Measurements from ENCODE around the gene NGDN.
"Not testable (repeated sequence)": the region's sequence is repeated elsewhere in the genome, so short reads cannot be mapped to it uniquely, and the experiment has no call there.

Gene NGDN, protein sequence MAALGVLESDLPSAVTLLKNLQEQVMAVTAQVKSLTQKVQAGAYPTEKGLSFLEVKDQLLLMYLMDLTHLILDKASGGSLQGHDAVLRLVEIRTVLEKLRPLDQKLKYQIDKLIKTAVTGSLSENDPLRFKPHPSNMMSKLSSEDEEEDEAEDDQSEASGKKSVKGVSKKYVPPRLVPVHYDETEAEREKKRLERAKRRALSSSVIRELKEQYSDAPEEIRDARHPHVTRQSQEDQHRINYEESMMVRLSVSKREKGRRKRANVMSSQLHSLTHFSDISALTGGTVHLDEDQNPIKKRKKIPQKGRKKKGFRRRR

DNA sequence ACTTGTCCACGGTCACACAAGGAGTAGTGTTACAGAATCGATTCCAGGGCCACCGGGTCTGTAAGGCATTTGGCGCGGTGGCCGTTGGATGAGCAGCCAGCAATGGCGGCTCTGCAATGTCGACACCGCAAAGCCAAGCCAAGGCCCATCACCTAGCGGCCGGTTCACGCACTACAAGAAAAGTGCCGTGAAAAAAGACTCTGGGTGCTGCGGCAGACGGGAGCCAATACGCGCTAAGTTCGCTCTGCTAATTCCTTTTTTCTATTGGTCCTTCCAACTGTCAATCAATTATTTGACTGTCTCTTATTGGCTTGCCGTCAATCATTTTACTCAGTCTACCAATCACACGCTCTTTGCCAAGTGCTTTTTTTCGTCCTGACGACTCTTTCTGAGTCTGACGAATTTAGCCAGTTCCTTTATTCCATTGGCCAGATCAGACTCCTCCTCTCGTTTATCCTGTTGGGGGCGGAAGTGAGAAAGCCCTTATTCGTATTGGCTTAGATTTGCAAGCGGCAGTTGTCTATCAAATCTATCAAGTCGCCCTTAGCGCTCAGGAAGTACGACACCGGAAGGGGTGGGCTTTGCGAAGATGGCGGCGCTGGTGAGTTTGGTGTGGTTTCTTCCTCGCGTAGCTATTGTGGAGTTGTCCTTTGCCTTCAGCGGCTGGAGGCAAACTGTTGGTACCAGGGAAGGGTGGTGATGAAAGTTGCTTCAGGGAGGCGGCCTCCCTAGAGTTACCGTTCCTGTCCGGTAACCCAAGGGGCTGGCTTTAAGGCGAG is at the start of gene NGDN:
TSS of gene NGDN (plus strand) at position 577 of the 779 bp plus-strand sequence. CDS start at position 590, 13 bp downstream.
- TF ChIP-seq FOXA1 (IDR thresholded peaks at IDR 0.05) (no peak), ZNF384 (IDR thresholded peaks at IDR 0.05) (peak; percentile 92), HDGF (IDR thresholded peaks at IDR 0.05; ENCODE audit: borderline replicate concordance) (no peak), L3MBTL2 (conservative IDR thresholded peaks at IDR 0.05) (no peak; the same call in none of the 2 replicates), CTBP1 (IDR thresholded peaks at IDR 0.05; ENCODE audit: borderline replicate concordance) (no peak), FOXM1 (IDR thresholded peaks at IDR 0.05; ENCODE audit: borderline replicate concordance) (no peak), TARDBP (IDR thresholded peaks at IDR 0.05) (no peak), SUZ12 (IDR thresholded peaks at IDR 0.05) (no peak), FOXK2 (IDR thresholded peaks at IDR 0.05) (no peak), LEF1 (IDR thresholded peaks at IDR 0.05; ENCODE audit: borderline replicate concordance) (no peak), NFRKB (IDR thresholded peaks at IDR 0.05) (peak; percentile 68), BHLHE40 (IDR thresholded peaks at IDR 0.05; ENCODE audit: borderline replicate concordance) (no peak), ELF4 (IDR thresholded peaks at IDR 0.05) (peak; percentile 52), ARNT (IDR thresholded peaks at IDR 0.05) (no peak), SP1 (IDR thresholded peaks at IDR 0.05) (no peak)
- TF ChIP-seq, protein P1, sequence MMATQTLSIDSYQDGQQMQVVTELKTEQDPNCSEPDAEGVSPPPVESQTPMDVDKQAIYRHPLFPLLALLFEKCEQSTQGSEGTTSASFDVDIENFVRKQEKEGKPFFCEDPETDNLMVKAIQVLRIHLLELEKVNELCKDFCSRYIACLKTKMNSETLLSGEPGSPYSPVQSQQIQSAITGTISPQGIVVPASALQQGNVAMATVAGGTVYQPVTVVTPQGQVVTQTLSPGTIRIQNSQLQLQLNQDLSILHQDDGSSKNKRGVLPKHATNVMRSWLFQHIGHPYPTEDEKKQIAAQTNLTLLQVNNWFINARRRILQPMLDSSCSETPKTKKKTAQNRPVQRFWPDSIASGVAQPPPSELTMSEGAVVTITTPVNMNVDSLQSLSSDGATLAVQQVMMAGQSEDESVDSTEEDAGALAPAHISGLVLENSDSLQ (IDR thresholded peaks at IDR 0.05), result peak; percentile 100
- DNase-seq (ENCODE audit: extremely low spot score), result peak; percentile 94
- ChIA-PET CTCF (no interaction called here), POLR2A (interaction anchor here (0.6 to 1.1 kb wide), 3 partner anchors 13 to 95 kb away, joined by 3 to 4 read pairs (median 3); partner anchors contain the start of gene ZFHX2)

DNA sequence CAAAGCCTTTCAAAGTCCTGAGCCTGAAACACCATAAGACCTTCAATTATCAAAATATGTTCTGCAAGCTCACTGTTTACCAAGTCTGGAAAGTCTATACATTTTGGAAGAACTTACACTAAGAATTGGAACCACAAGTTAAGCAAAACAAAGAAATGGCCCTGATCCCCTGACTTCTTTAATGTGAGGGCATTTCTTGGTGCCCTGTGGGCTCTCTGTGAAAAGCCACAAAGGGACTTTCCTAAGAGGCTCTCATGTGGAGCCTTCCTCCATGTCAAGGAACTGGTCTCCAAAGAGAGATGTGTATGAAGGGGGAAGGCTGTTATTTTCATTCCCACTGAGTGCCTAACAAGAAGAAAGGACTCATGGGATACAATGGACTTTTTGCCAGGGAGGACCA is 47.9 kb upstream of the NGDN start:
- ChIA-PET CTCF (no interaction called here), POLR2A (no interaction called here)
- TF ChIP-seq, protein P1 (IDR thresholded peaks at IDR 0.05), result no peak
- TF ChIP-seq ZNF384 (IDR thresholded peaks at IDR 0.05) (no peak), SP1 (IDR thresholded peaks at IDR 0.05) (no peak), SUZ12 (IDR thresholded peaks at IDR 0.05) (no peak), L3MBTL2 (conservative IDR thresholded peaks at IDR 0.05) (no peak), FOXA1 (IDR thresholded peaks at IDR 0.05) (no peak), HDGF (IDR thresholded peaks at IDR 0.05; ENCODE audit: borderline replicate concordance) (no peak), FOXK2 (IDR thresholded peaks at IDR 0.05) (no peak), BHLHE40 (IDR thresholded peaks at IDR 0.05; ENCODE audit: borderline replicate concordance) (no peak), ELF4 (IDR thresholded peaks at IDR 0.05) (no peak), ARNT (IDR thresholded peaks at IDR 0.05) (no peak), TARDBP (IDR thresholded peaks at IDR 0.05) (no peak)
- DNase-seq (ENCODE audit: extremely low spot score), result no peak

DNA sequence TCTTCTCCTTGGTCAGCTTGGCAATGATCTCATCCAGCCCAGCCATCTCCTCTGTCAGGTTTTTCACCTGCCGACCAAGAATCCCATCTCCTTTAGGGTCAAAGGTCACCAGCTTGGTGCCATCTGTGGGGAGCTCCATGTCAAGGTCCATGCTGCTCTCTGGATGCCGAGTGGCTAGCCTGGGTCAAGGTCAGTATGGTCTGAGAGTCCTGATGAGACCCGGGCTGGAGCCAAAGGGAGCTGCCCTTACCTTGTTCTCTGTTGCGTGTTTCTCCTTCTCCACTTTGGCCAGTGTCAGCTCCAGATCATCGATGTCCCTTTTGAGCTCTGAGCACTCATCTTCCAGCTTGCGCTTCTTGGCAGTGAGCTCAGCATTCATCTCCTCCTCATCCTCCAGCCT is 45.8 kb upstream of the NGDN start:
- ChIA-PET POLR2A (interaction anchor here (1.5 kb wide), 1 partner anchor 103 kb away, joined by 3 read pairs; no protein-coding TSS in a partner anchor), CTCF (no interaction called here)
- no peak for DNase-seq (ENCODE audit: extremely low spot score)
- TF ChIP-seq CTBP1 (IDR thresholded peaks at IDR 0.05; ENCODE audit: borderline replicate concordance) (no peak), L3MBTL2 (conservative IDR thresholded peaks at IDR 0.05) (no peak), LEF1 (IDR thresholded peaks at IDR 0.05; ENCODE audit: borderline replicate concordance) (no peak), FOXM1 (IDR thresholded peaks at IDR 0.05; ENCODE audit: borderline replicate concordance) (no peak), ZNF384 (IDR thresholded peaks at IDR 0.05) (no peak), FOXK2 (IDR thresholded peaks at IDR 0.05) (no peak), BHLHE40 (IDR thresholded peaks at IDR 0.05; ENCODE audit: borderline replicate concordance) (no peak)
- TF ChIP-seq, protein P1 (IDR thresholded peaks at IDR 0.05), result no peak

DNA sequence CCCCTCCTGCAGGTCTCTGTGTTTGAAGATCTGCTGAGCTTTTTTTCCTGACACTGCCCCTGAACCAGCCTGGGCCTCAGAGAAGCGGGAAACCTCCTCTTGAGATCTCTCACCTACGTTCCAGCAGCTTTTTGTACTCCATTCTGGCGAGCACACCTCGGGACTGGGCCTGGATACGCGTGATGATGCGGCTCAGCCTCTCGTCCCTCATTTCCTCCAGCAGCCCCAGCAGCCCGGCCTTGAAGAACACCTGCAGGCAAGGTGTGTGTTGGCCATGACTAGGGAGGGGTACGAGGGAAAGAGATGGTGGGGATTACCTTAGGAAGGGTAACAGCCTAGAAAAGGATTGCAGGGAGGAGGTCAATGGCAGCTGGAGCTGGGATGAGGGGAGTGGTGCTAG is 44.3 kb upstream of the NGDN start:
- TF ChIP-seq NFRKB (IDR thresholded peaks at IDR 0.05) (no peak), FOXA1 (IDR thresholded peaks at IDR 0.05) (no peak), ELF4 (IDR thresholded peaks at IDR 0.05) (no peak), ARNT (IDR thresholded peaks at IDR 0.05) (no peak), ZNF384 (IDR thresholded peaks at IDR 0.05) (no peak), TARDBP (IDR thresholded peaks at IDR 0.05) (no peak), SUZ12 (IDR thresholded peaks at IDR 0.05) (no peak), SP1 (IDR thresholded peaks at IDR 0.05) (no peak), FOXK2 (IDR thresholded peaks at IDR 0.05) (no peak), HDGF (IDR thresholded peaks at IDR 0.05; ENCODE audit: borderline replicate concordance) (no peak), CTBP1 (IDR thresholded peaks at IDR 0.05; ENCODE audit: borderline replicate concordance) (no peak)
- POLR2A ChIA-PET, result no interaction called here
- CTCF ChIA-PET, result interaction anchor here (0.6 kb wide), 1 partner anchor 12 kb away, joined by 3 read pairs; no protein-coding TSS in a partner anchor
- DNase-seq (ENCODE audit: extremely low spot score), result no peak

DNA sequence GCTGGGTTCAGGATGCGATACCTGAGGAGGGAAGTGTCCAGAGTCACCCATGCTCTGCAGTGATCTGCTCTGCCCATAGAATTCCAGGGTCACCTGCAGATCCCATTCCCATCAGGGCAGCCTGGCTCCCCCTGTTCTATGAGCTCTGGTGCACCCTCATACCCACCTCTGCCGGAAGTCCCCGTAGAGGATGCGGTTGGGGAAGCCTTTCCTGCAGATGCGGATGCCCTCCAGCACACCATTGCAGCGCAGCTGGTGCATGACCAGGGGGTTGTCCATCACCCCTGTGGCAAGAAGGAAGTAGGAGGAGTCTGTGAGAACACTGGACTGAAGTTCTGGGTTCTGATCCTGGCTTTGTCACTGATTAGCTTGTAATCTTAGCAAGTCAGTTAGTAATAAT is 43.7 kb upstream of the NGDN start:
- CTCF ChIA-PET, result not testable (repeated sequence)

More for the DNA sequence above, 43.7 kb upstream of the NGDN start:
- POLR2A ChIA-PET; DNase-seq (ENCODE audit: extremely low spot score): not testable (repeated sequence)

Measured in HEK293T (cell line).